Measurements from ENCODE around the gene RAD51B.
"Not testable (repeated sequence)": the region's sequence is repeated elsewhere in the genome, so short reads cannot be mapped to it uniquely, and the experiment has no call there.

RAD51B gene

DNA sequence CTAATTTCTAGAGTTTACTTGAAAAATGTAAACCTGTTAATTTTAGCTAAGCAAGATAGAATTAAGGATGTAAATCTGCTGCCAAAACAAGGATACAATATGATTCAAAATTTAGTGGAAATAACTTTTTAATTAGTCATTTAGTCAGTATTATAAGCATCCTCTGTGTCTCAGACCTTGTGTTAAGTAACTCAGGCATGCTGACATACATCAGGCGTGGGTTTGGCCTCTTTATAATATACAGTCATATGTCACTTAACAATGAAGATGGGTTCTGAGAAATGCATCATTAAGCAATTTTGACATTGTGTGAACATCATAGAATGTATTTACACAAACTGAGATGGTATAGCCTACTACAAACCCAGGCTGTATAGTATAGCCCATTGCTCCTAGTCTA, 586.4 kb downstream of the RAD51B start:
- DNase-seq (ENCODE audit: low spot score): no peak

GRCh38 chr14:68407285-68407684, 587.7 kb downstream of the RAD51B start:
- no peak for DNase-seq (ENCODE audit: low spot score)

GRCh38 chr14:68407825-68408224, 588.2 kb downstream of the RAD51B start:
- no peak for DNase-seq (ENCODE audit: low spot score)

GRCh38 chr14:68408680-68409079, 589.1 kb downstream of the RAD51B start:
- no peak for DNase-seq (ENCODE audit: low spot score)

DNA sequence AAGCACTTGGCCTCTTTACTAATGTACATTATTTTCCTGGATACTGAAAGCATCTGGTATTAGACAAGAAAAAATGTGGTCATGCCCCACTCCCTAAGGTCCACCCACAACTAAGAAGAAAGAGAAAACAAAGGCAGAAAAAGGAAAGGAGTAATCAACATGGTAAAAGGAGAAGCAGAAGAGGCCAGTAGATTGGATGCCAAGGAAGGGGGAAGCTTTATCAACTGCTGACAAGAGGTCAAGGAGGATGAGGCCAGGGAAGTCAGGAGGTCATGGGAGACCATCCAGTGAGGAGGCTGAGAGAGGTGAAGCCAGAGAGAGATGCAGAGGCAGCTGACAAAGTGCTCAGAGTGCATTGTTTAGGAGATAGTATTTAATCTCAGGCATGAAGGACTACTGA, 589.8 kb downstream of the RAD51B start:
- no peak for DNase-seq (ENCODE audit: low spot score)

DNA sequence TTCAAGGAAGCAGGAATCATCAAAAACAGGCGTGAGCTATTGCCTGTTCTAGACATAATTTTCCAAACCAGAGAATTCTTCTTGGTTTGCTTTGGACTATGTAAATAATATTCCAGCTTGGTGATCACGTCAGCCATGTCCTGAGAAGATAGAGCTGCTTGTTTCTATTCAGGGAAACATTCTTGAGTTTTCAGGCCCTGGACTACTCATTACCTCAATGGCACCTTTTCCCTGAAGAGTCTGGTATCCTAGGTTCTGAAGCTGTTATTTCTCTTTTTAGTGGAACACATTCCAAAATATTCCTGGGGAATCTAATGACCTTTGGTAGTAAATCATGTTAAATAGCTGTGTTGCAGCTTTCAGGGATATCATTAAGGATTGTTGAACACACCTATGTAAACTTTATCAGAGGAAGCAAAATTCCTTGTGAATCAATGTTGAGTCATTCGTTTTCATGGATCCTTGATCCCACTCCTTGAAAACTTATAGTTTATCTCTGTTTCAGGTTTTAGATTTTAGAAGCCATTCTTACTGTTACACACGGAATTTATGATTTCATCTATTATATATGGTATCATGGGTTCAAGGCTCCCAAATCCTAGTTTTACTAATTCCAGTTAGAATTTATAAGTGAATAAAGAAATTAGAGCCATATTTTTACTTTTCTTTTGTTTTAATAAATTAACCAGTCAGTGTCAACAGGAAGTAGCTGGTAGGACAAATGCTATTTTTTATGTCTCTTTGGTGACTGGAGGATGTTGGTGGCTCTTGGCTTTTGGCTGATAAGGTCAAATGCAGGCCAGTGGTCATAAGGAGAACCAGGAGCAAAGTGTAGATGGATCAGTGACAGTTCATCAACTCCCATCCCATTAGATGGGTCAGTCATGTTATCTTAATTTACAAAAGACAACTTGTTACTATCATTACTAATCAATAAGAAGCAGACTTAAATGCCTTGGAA, 593.2 kb downstream of the RAD51B start:
- DNase-seq (ENCODE audit: low spot score): no peak

- DNase-seq (ENCODE audit: low spot score): no peak
Observed at GRCh38 chr14:68413509-68413908, 593.9 kb downstream of the RAD51B start.

- DNase-seq (ENCODE audit: low spot score): no peak
Observed at GRCh38 chr14:68414121-68414520, 594.5 kb downstream of the RAD51B start.

DNA sequence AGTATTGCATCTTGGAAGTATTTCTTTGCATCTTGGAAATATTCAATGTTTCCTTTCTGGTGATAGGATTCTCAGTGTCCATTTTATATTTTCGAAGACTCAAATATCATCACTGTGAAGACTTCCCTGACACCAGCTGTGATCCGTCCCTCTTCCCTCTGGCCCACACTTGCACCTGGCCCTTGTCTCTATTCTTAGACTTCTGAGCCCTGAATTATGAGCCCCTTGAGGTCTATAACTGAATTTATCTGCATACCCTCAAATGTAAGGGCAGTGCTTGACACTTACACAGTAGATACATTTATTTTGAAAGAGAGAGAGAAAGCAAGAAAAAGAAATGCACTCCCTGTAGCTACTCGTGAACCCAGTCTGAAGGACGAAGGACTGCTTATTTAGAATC, 596.6 kb downstream of the RAD51B start:
- DNase-seq (ENCODE audit: low spot score): no peak

DNA sequence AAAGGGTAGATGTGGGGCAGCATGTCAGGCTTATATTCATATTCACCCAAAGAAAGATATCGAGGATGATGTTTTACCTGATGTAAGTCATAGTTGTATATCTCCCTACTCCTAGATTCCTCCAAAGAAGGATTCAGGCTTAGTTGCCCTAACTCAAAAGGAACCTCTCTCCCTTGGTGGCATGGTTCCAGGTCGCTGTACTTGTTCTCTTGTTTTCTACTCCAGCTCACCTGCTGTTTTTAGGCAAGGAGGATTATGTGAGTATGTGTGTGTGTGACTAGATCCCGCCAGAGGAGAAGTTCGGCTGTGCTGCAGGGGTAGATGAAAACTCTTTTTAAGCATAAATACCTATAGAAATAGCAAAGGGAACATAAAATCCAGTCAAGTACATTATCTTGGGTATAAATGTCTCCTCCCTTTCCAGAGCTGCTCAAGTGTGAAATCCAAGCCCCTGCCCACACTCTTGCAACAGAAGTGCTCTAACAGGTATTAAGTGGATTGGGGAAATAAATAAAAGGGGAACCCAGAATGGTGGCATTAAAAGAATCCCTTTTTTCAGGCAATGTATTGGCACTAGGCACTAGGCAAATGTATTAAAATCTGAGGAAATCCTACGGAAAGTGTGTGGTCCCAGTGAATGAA, 597.6 kb downstream of the RAD51B start:
- DNase-seq (ENCODE audit: low spot score): no peak

GRCh38 chr14:68418174-68419118, 598.9 kb downstream of the RAD51B start:
- DNase-seq (ENCODE audit: low spot score): no peak

- no peak for DNase-seq (ENCODE audit: low spot score)
Observed at GRCh38 chr14:68420350-68420749, 600.8 kb downstream of the RAD51B start.

DNA sequence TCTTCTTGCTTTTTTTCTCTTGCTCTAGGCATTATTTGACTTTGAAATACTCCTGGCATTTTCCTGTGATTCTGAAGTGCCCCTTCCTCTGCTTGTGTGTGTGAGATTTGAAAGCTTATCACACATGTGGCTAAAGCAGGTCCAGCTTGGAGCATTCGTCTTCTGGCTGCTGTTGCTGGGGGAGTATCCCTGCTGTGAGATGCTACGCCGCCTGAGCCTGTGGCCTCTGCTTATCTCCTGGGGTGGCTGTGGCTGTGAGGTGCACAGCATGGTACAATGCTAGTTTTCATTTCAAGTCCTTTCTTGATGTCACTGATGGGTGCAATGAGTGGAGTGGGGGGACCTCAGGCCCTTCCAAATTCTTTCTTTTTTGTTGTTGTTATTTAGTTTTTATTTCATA, 601.5 kb downstream of the RAD51B start:
- DNase-seq (ENCODE audit: low spot score): no peak

- no peak for DNase-seq (ENCODE audit: low spot score)
Observed at GRCh38 chr14:68423686-68424085, 604.1 kb downstream of the RAD51B start.

- DNase-seq (ENCODE audit: low spot score): no peak
Observed at GRCh38 chr14:68424443-68425172, 605.0 kb downstream of the RAD51B start.

DNA sequence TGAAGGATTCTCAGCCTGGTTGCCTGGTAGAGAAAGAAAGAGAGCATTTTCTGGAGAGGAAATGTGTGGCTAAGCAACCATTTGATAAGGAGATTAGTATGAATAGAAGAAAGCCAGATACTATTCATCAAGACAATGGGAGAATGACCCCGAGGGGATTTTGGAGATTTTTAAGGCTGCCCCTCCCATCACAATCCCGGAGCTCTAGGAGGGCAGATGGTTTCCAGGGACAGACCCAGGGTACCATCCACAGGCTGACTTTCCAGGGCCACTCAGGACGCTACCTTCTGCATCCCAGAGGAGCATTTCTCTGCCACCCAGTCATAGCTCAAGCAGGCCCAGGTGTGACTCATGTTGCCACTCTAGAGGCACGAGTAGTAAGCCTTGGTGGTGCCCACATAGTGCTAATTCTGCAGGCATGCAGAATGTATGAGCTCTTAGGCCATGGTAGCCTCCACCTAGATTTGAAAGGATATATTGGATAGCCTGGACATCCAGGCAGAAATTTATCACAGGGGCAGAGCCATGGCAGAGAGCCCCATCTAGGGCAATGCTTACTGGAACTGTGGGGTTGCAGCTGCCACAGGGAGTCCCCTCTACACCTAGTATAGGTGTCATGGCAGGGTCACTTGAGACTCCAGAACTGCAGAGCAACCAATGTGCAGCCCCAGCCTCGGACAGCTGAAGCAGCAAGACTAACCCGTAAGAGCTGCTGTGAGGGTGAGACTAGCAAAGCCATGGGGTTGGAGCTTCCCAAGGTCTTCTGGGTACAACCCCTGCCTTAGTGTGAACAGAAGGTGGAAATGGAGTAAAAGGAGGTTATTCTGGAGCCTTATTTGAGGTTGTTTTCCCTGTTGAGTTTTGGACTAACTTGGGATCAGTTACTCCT, 607.3 kb downstream of the RAD51B start:
- DNase-seq (ENCODE audit: low spot score): no peak

GRCh38 chr14:68427550-68427890, 607.9 kb downstream of the RAD51B start:
- no peak for DNase-seq (ENCODE audit: low spot score)

DNA sequence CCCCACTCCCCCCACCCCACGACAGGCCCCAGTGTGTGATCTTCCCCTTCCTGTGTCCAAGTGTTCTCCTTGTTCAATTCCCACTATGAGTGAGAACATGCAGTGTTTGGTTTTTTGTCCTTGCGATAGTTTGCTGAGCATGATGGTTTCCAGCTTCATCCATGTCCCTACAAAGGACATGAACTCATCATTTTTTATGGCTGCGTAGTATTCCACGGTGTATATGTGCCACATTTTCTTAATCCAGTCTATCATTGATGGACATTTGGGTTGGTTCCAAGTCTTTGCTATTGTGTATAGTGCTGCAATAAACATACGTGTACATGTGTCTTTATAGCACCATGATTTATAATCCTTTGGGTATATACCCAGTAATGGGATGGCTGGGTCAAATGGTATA, 609.3 kb downstream of the RAD51B start:
- not testable (repeated sequence) for DNase-seq (ENCODE audit: low spot score)

GRCh38 chr14:68434173-68434572, 614.6 kb downstream of the RAD51B start:
- DNase-seq (ENCODE audit: low spot score): not testable (repeated sequence)

DNA sequence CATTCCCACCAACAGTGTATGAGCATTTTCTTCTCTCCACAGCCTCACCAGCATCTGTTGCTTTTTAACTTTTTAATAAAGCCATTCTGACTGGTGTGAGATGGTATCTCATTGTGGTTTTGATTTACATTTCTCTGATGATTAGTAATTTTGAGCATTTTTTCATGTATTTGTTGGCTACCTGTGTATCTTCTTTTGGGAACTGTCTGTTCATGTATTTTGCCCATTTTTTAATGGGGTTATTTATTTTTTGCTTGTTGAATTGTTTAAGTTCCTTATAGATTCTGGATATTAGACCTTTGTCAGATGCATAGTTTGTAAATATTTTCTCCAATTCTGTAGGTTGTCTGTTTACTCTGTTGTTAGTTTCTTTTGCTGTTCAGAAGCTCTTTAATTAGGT, 616.1 kb downstream of the RAD51B start:
- not testable (repeated sequence) for DNase-seq (ENCODE audit: low spot score)

DNA sequence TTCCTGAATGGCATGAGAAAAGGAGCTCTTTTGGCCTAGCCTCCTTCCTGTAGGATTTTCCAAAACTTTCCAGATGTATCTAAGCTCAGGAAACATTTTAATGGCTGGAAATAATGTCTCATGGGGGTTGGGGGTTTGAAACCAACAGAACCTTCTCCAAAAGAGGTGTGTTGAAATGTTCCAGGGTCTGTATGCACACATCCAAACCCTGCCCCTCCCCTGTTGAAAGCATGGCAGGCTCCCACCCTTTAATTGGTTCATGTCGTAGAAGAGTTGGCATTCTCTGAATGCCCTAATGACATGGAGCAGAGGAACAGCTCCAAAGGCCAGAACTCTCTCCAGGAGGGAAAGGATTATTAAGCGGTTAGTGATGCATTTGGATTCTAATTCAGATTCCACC, 620.1 kb downstream of the RAD51B start:
- DNase-seq (ENCODE audit: low spot score): no peak
